ENCODE results near the gene JCHAIN. TPM values are rescaled to one million over a fixed set of nuclear protein-coding genes. Genes with fewer than 3 reads are reported as not detected.
"Not testable (repeated sequence)": the region's sequence is repeated elsewhere in the genome, so short reads cannot be mapped to it uniquely, and the experiment has no call there.

The JCHAIN gene
- total RNA-seq, 1 donor from 2014 or later, result 6.9 TPM

DNA sequence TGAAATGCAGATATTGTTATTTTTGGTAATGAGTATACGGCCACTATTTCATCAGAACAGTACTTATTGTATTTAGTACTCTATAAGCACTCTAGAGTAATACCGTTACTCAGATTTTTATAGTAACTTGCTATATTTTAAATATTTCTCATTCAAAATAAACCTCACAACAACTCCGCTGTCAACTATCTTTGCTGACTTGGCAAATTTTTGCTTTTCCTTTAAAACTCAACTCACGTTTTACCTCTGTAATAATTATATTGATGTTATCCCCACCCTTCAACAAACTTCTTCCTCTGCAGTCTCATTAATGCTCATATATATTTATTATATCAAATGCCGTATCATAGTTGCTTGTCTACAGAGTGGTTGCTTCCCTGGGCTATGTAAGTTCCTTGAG is 9.0 kb downstream of the JCHAIN start:
- TF ChIP-seq, protein P1, sequence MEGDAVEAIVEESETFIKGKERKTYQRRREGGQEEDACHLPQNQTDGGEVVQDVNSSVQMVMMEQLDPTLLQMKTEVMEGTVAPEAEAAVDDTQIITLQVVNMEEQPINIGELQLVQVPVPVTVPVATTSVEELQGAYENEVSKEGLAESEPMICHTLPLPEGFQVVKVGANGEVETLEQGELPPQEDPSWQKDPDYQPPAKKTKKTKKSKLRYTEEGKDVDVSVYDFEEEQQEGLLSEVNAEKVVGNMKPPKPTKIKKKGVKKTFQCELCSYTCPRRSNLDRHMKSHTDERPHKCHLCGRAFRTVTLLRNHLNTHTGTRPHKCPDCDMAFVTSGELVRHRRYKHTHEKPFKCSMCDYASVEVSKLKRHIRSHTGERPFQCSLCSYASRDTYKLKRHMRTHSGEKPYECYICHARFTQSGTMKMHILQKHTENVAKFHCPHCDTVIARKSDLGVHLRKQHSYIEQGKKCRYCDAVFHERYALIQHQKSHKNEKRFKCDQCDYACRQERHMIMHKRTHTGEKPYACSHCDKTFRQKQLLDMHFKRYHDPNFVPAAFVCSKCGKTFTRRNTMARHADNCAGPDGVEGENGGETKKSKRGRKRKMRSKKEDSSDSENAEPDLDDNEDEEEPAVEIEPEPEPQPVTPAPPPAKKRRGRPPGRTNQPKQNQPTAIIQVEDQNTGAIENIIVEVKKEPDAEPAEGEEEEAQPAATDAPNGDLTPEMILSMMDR (IDR thresholded peaks at IDR 0.05; ENCODE audit: borderline replicate concordance), result no peak
- no peaks in the 10 kb centered on the region for H3K9me3 ChIP-seq (replicated peaks)
- no peaks in the 10 kb centered on the region for H3K4me1 ChIP-seq
- H3K4me3 ChIP-seq, result no peak overlapping the region
- intact Hi-C loops (cut with micrococcal nuclease), result loop anchor here (10.0 kb wide), 1 partner anchor 347 kb away; no protein-coding TSS in a partner anchor
- H3K36me3 ChIP-seq, result no peaks in the 10 kb centered on the region
- H3K27me3 ChIP-seq (ENCODE audit: low read depth), result no peaks in the 10 kb centered on the region
- H3K27ac ChIP-seq (replicated peaks), result no peak overlapping the region
- no peak for DNase-seq

DNA sequence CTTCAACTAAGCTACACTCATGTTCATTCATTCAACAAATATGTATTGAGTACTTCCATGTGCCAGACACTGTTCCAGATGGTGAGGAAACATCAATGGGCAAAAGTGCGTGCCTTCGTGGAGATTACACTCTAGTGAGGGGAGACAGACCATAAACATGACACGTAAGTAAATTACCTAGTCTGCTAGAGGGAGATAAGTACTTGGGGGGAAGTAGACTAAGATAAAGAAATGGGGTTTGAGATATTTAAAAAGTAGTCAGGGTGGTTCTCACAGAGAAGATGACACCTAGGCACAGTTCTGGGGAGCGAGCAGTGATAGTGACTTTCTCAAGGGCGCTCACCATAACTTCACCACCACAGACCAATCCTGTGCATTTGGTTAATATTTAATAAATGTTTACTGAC is 11.7 kb downstream of the JCHAIN start:
- H3K9me3 ChIP-seq (replicated peaks), result no peaks in the 10 kb centered on the region
- intact Hi-C loops (cut with micrococcal nuclease), result loop anchor here (10.0 kb wide), 1 partner anchor 350 kb away; no protein-coding TSS in a partner anchor
- H3K27me3 ChIP-seq (ENCODE audit: low read depth), result no peaks in the 10 kb centered on the region

DNA sequence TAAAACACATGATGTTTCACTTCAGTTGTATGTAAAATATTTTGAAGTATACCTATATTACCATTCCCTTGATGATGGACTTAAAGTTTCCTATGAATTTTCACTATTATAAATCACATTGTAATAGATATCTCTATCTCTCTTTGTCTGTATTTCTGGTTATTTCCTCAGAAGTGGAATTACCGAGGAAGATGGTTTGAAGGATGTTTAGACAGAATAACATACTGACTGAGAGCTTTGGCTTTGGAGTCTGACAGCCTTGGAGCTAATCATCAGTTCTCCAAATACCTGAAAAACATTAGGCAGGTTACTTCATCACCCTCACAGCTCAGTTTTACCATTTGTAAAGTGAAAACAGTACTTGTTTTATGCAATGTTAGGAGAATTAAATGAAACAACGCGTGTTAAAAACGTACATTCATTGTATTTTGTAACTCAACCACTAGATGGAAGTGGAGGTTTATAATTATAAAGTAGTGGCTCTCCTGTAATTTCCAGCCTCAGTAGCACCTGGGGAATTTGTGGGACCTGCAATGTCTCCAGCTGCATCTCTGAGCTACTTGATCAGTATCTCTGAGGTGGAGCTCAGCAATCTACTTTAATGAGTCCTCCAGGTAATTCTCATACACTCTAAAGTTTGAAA is 14.3 kb downstream of the JCHAIN start:
- no peak for DNase-seq
- intact Hi-C loops (cut with micrococcal nuclease), result loop anchor here (10.0 kb wide), 1 partner anchor 353 kb away; no protein-coding TSS in a partner anchor

More for the DNA sequence above, 11.7 kb downstream of the JCHAIN start:
- H3K4me3 ChIP-seq, result no peak overlapping the region
- no peaks in the 10 kb centered on the region for H3K4me1 ChIP-seq
- DNase-seq, result no peak
- H3K36me3 ChIP-seq, result no peaks in the 10 kb centered on the region
- H3K27ac ChIP-seq (replicated peaks), result no peak overlapping the region
- TF ChIP-seq, protein P1 (IDR thresholded peaks at IDR 0.05; ENCODE audit: borderline replicate concordance), result no peak

DNA sequence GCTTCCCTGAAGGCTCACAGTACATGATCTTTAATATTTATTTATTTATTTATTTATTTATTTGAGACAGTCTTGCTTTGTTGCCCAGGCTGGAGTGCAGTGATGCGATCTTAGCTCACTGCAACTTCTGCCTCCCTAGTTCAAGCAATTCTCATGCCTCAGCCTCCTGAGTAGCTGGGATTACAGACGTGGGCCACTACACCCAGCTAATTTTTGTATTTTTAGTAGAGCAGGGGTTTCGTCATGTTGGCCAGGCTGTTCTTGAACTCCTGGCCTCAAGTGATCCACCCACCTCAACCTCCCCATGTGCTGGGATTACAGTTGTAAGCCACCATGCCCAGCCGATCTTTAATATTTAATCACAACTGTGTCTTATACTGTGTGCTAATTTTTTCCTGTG is 15.6 kb downstream of the JCHAIN start:
- not testable (repeated sequence) for H3K36me3 ChIP-seq; H3K9me3 ChIP-seq (replicated peaks); H3K4me1 ChIP-seq; DNase-seq; H3K4me3 ChIP-seq; H3K27me3 ChIP-seq (ENCODE audit: low read depth); H3K27ac ChIP-seq (replicated peaks)
- intact Hi-C loops (cut with micrococcal nuclease), result loop anchor here (10.0 kb wide), 1 partner anchor 354 kb away; no protein-coding TSS in a partner anchor

More for the DNA sequence above, 14.3 kb downstream of the JCHAIN start:
- Histone ChIP-seq H3K4me1 (no peaks in the 10 kb centered on the region), H3K36me3 (no peaks in the 10 kb centered on the region), H3K27ac (replicated peaks) (no peak overlapping the region), H3K9me3 (replicated peaks) (no peaks in the 10 kb centered on the region), H3K27me3 (ENCODE audit: low read depth) (no peaks in the 10 kb centered on the region), H3K4me3 (no peak overlapping the region)
- TF ChIP-seq, protein P1 (IDR thresholded peaks at IDR 0.05; ENCODE audit: borderline replicate concordance), result peak; percentile 65

DNA sequence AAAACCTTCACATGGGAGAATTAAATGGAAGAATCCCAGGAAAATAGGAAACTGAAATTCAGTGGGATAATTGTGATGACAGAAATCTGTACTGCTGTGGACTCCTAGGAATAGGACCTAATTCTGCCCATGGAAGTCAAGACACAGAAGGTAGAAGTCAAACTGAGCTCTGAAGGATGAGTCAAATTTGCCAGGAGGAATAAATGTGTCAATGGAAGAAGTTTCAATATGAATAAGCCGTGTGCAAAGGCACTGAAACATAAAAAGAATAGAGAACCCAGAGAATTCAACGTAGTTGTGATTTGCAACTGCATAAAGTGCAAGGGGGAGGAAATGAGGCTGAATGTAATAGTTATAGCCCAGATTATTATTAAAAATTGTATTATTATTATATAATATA is 26.1 kb downstream of the JCHAIN start:
- intact Hi-C loops (cut with micrococcal nuclease), result no loop called here
- no peaks in the 10 kb centered on the region for H3K36me3 ChIP-seq
- no peak overlapping the region for H3K27ac ChIP-seq (replicated peaks)
- H3K4me1 ChIP-seq, result peaks cover 14% of the 10 kb centered on the region
- TF ChIP-seq, protein P1 (IDR thresholded peaks at IDR 0.05; ENCODE audit: borderline replicate concordance), result no peak
- H3K27me3 ChIP-seq (ENCODE audit: low read depth), result no peaks in the 10 kb centered on the region
- H3K9me3 ChIP-seq (replicated peaks), result no peaks in the 10 kb centered on the region
- no peak overlapping the region for H3K4me3 ChIP-seq
- no peak for DNase-seq

DNA sequence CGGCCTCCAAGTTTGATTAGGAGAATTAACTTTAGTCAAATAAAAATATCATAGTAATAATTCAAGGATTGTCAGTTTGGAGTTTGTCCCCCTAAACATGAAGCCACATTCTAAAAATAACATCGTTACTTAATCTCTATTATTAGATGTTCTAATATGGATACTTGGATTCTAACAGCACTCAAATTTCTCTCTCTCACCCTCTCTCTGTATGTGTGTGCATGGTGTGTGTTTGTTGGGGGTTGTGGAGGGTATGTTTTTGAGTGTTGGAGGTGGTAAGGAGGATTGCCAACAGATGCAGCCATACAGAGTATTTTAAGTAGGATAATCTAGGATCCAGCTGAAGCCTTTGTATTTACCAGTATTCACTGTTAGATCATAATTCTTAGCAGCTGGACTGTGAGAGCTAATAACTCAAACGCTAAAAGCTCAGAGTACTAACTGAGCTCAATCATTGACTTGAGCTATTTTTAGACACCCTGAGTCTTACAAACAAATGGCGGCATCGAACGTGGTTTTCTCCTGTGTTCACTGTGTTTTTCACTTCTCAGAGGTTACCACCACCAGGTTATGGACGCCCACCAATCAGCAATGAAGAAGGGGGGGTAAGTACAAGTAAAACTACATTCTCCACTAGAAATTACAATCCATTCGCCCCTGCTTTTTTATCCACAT is 28.9 kb downstream of the JCHAIN start:
- Histone ChIP-seq H3K4me1 (peaks cover 14% of the 10 kb centered on the region), H3K27me3 (ENCODE audit: low read depth) (no peaks in the 10 kb centered on the region), H3K27ac (replicated peaks) (peak overlapping the region; percentile 76), H3K36me3 (no peaks in the 10 kb centered on the region), H3K9me3 (replicated peaks) (no peaks in the 10 kb centered on the region), H3K4me3 (peak overlapping the region; percentile 52)
- DNase-seq, result no peak
- intact Hi-C loops (cut with micrococcal nuclease), result no loop called here
- TF ChIP-seq, protein P1 (IDR thresholded peaks at IDR 0.05; ENCODE audit: borderline replicate concordance), result no peak

Measured in left ventricle myocardium inferior (tissue), 1 donor.